Measurements from ENCODE around the gene PTPRU. TPM values are rescaled to one million over a fixed set of nuclear protein-coding genes. Genes with fewer than 3 reads are reported as not detected.
"Not testable (repeated sequence)": the region's sequence is repeated elsewhere in the genome, so short reads cannot be mapped to it uniquely, and the experiment has no call there.

PTPRU gene
- total RNA-seq, 6 experiments from 2014 or later = 5.6 to 8.1 (median 7.0) TPM

GRCh38 chr1:29211086-29212030 lies 25.0 kb upstream of the PTPRU start:
- no peak overlapping the region for H3K27ac Mint-ChIP-seq
- H3K4me1 Mint-ChIP-seq (ENCODE audit: low read depth) = peaks cover 25% of the 10 kb centered on the region
- no peaks in the 10 kb centered on the region for H3K9me3 Mint-ChIP-seq
- peaks cover 12% of the 10 kb centered on the region for H3K36me3 Mint-ChIP-seq (ENCODE audit: low read depth)
- no peak overlapping the region for H3K4me3 Mint-ChIP-seq
- no peak for DNase-seq
- H3K27me3 Mint-ChIP-seq (ENCODE audit: insufficient read depth) = peaks cover 2% of the 10 kb centered on the region; the same call in 1 of the 2 replicates
- no peak for TF ChIP-seq CTCF (IDR thresholded peaks at IDR 0.05)

- DNase-seq = no peak
- H3K36me3 Mint-ChIP-seq (ENCODE audit: low read depth) = peaks cover 12% of the 10 kb centered on the region
- TF ChIP-seq CTCF (IDR thresholded peaks at IDR 0.05) = no peak
These were observed 23.3 kb upstream of the PTPRU start for GRCh38 chr1:29213055-29213454.

GRCh38 chr1:29217633-29218032 lies 18.7 kb upstream of the PTPRU start:
- DNase-seq = no peak
- Mint-ChIP-seq H3K27me3 (ENCODE audit: insufficient read depth) (no peaks in the 10 kb centered on the region), H3K27ac (peak overlapping the region; percentile 27; the same call in 1 of the 2 replicates), H3K4me3 (no peak overlapping the region), H3K36me3 (ENCODE audit: low read depth) (peaks cover 9% of the 10 kb centered on the region), H3K9me3 (no peaks in the 10 kb centered on the region), H3K4me1 (ENCODE audit: low read depth) (no peaks in the 10 kb centered on the region; the same call in 1 of the 2 replicates)
- no peak for TF ChIP-seq CTCF (IDR thresholded peaks at IDR 0.05)

More at GRCh38 chr1:29213055-29213454, 23.3 kb upstream of the PTPRU start:
- peaks cover 2% of the 10 kb centered on the region; the same call in 1 of the 2 replicates for H3K27me3 Mint-ChIP-seq (ENCODE audit: insufficient read depth)
- no peak overlapping the region for H3K4me3 Mint-ChIP-seq
- no peaks in the 10 kb centered on the region for H3K9me3 Mint-ChIP-seq
- H3K27ac Mint-ChIP-seq = no peak overlapping the region
- peaks cover 25% of the 10 kb centered on the region for H3K4me1 Mint-ChIP-seq (ENCODE audit: low read depth)

GRCh38 chr1:29218223-29218622 lies 18.1 kb upstream of the PTPRU start:
- no peaks in the 10 kb centered on the region for H3K9me3 Mint-ChIP-seq
- H3K27me3 Mint-ChIP-seq (ENCODE audit: insufficient read depth) = no peaks in the 10 kb centered on the region
- no peak for DNase-seq
- H3K4me3 Mint-ChIP-seq = no peak overlapping the region
- H3K36me3 Mint-ChIP-seq (ENCODE audit: low read depth) = peaks cover 5% of the 10 kb centered on the region; the same call in 1 of the 2 replicates
- H3K27ac Mint-ChIP-seq = no peak overlapping the region
- 0 out of 2 replicates have a peak, but pooled peaks have one; percentile 6 for TF ChIP-seq CTCF (IDR thresholded peaks at IDR 0.05)
- H3K4me1 Mint-ChIP-seq (ENCODE audit: low read depth) = peaks cover 6% of the 10 kb centered on the region; the same call in 1 of the 2 replicates

- peaks cover 6% of the 10 kb centered on the region; the same call in 1 of the 2 replicates for H3K4me1 Mint-ChIP-seq (ENCODE audit: low read depth)
- no peak overlapping the region for H3K27ac Mint-ChIP-seq
- no peak for DNase-seq
- peaks cover 5% of the 10 kb centered on the region; the same call in 1 of the 2 replicates for H3K36me3 Mint-ChIP-seq (ENCODE audit: low read depth)
- no peak for TF ChIP-seq CTCF (IDR thresholded peaks at IDR 0.05)
- H3K9me3 Mint-ChIP-seq = no peaks in the 10 kb centered on the region
- H3K4me3 Mint-ChIP-seq = no peak overlapping the region
- no peaks in the 10 kb centered on the region for H3K27me3 Mint-ChIP-seq (ENCODE audit: insufficient read depth)
These were observed 15.0 kb upstream of the PTPRU start for GRCh38 chr1:29221296-29221695.

GRCh38 chr1:29222260-29222659 lies 14.1 kb upstream of the PTPRU start:
- H3K4me1 Mint-ChIP-seq (ENCODE audit: low read depth); DNase-seq; H3K4me3 Mint-ChIP-seq; H3K9me3 Mint-ChIP-seq; H3K36me3 Mint-ChIP-seq (ENCODE audit: low read depth); H3K27me3 Mint-ChIP-seq (ENCODE audit: insufficient read depth); H3K27ac Mint-ChIP-seq: not testable (repeated sequence)

Measured in HFFc6 (cell line).